PFSK-1 (cell line): Measurements from ENCODE around the gene HTRA2.

Source experiments
- POLR2AphosphoS5 ChIP-seq: IDR thresholded peaks from 2 replicates; pipeline ENCODE4 v1.6.1; 2012; ENCODE audit warnings: low read depth, mild to moderate bottlenecking, control low read depth, low read length, moderate library complexity
- REST ChIP-seq, 2 experiments: IDR thresholded peaks; 2 replicates each; pipeline versions ENCODE4 v1.6.1 to v1.8.0; 2011 to 2012; ENCODE audit warnings: low read depth in 2 of 2, low read length in 2 of 2, control low read depth in 1 of 2, inconsistent platforms in 1 of 2, mild to moderate bottlenecking in 1 of 2, moderate library complexity in 1 of 2; ENCODE audit not compliant: insufficient read depth in 1 of 2
- TAF1 ChIP-seq: IDR thresholded peaks from 2 replicates; pipeline ENCODE4 v1.6.1; 2012; ENCODE audit warnings: low read length, control low read depth, borderline replicate concordance; ENCODE audit not compliant: insufficient read depth

- TF ChIP-seq POLR2AphosphoS5 (no peak), REST (IDR thresholded peaks at IDR 0.05; ENCODE audit: insufficient read depth in 1 of 2, low read depth in 2 of 2, low read length in 2 of 2) (no peak), TAF1 (no peak)
These were observed 15.9 kb upstream of the HTRA2 start for GRCh38 chr2:74513605-74514367.
